IMR-90 (cell line): Measurements from ENCODE around the gene YY1AP1.
"Not testable (repeated sequence)": the region's sequence is repeated elsewhere in the genome, so short reads cannot be mapped to it uniquely, and the experiment has no call there.

Experiments used
- CEBPB ChIP-seq: IDR thresholded peaks from 2 replicates; pipeline ENCODE4 v1.6.1; 2012; ENCODE audit warnings: low read depth, low read length, improper control_type of control experiment
- CTCF ChIP-seq: conservative IDR thresholded peaks from 2 replicates; pipeline ENCODE4 v1.5.1; 2012; ENCODE audit warnings: mild to moderate bottlenecking, low read depth, low read length, improper control_type of control experiment
- FOS ChIP-seq: fragments of 150-350 bp; IDR thresholded peaks from 2 replicates; pipeline ENCODE4 v1.6.1; 2016; ENCODE audit warnings: low read depth, low read length
- POLR2A ChIP-seq: IDR thresholded peaks from 2 replicates; pipeline ENCODE4 v1.6.1; 2012; ENCODE audit warnings: mild to moderate bottlenecking, low read depth, low read length
- RAD21 ChIP-seq: IDR thresholded peaks from 2 replicates; pipeline ENCODE4 v1.6.1; 2012; ENCODE audit warnings: low read length, improper control_type of control experiment

- TF ChIP-seq CTCF, POLR2A, CEBPB, RAD21, FOS: not testable (repeated sequence)
Observed at GRCh38 chr1:155718524-155719115, 30.0 kb upstream of the YY1AP1 start.
